ENCODE measurements around the gene NRXN3.

- TF ChIP-seq POLR2A (IDR thresholded peaks at IDR 0.05) (no peak), CTCF (IDR thresholded peaks at IDR 0.05) (no peak)
Observed at GRCh38 chr14:79186523-79186922, 1016.4 kb downstream of the NRXN3 start.

Measured in body of pancreas (tissue), 4 donors.